ENCODE data around the gene CCDC183.
"Not testable (repeated sequence)": the region's sequence is repeated elsewhere in the genome, so short reads cannot be mapped to it uniquely, and the experiment has no call there.

Gene CCDC183

GRCh38 chr9:136831002-136831719 is 35.0 kb downstream of the CCDC183 start:
- no peaks in the 10 kb centered on the region for H3K9me3 ChIP-seq (ENCODE audit: control insufficient read depth, insufficient read depth, low read length)
- H3K4me2 ChIP-seq (ENCODE audit: low read length): no peak overlapping the region
- peaks cover 71% of the 10 kb centered on the region for H3K36me3 ChIP-seq (ENCODE audit: control insufficient read depth, low read length)
- H3K27me3 ChIP-seq (ENCODE audit: control insufficient read depth, low read length): no peaks in the 10 kb centered on the region
- H3K9me2 ChIP-seq (replicated peaks; ENCODE audit: control insufficient read depth, low read length): no peaks in the 10 kb centered on the region
- TF ChIP-seq CTCF (IDR thresholded peaks at IDR 0.05; ENCODE audit: low read depth, low read length, poor library complexity, severe bottlenecking) (no peak), EZH2phosphoT487 (IDR thresholded peaks at IDR 0.05; ENCODE audit: borderline replicate concordance, low read length) (no peak)
- H3K79me2 ChIP-seq (ENCODE audit: control insufficient read depth, low read length): no peaks in the 10 kb centered on the region
- H4K20me1 ChIP-seq (ENCODE audit: control insufficient read depth, insufficient read depth, low read depth, low read length): no peaks in the 10 kb centered on the region; the same call in 1 of the 2 replicates
- H3K4me3 ChIP-seq (ENCODE audit: low read length): no peak overlapping the region
- H3K4me1 ChIP-seq (ENCODE audit: control insufficient read depth, low read length): no peaks in the 10 kb centered on the region
- H3K27ac ChIP-seq (ENCODE audit: low read depth, low read length): no peak overlapping the region
- H3F3A ChIP-seq (ENCODE audit: control insufficient read depth, insufficient read depth): no peaks in the 10 kb centered on the region

GRCh38 chr9:136831720-136832104 is 35.6 kb downstream of the CCDC183 start:
- no peak overlapping the region for H3K27ac ChIP-seq (ENCODE audit: low read depth, low read length)
- no peaks in the 10 kb centered on the region for H3K79me2 ChIP-seq (ENCODE audit: control insufficient read depth, low read length)
- H3K36me3 ChIP-seq (ENCODE audit: control insufficient read depth, low read length): peaks cover 68% of the 10 kb centered on the region
- no peak for TF ChIP-seq EZH2phosphoT487 (IDR thresholded peaks at IDR 0.05; ENCODE audit: borderline replicate concordance, low read length)
- no peak for TF ChIP-seq CTCF (IDR thresholded peaks at IDR 0.05; ENCODE audit: low read depth, low read length, poor library complexity, severe bottlenecking)
- H3F3A ChIP-seq (ENCODE audit: control insufficient read depth, insufficient read depth): no peaks in the 10 kb centered on the region
- no peaks in the 10 kb centered on the region for H3K4me1 ChIP-seq (ENCODE audit: control insufficient read depth, low read length)
- H3K9me2 ChIP-seq (replicated peaks; ENCODE audit: control insufficient read depth, low read length): no peaks in the 10 kb centered on the region
- no peaks in the 10 kb centered on the region for H3K9me3 ChIP-seq (ENCODE audit: control insufficient read depth, insufficient read depth, low read length)
- H4K20me1 ChIP-seq (ENCODE audit: control insufficient read depth, insufficient read depth, low read depth, low read length): no peaks in the 10 kb centered on the region; the same call in 1 of the 2 replicates
- H3K4me3 ChIP-seq (ENCODE audit: low read length): no peak overlapping the region
- no peak overlapping the region for H3K4me2 ChIP-seq (ENCODE audit: low read length)
- no peaks in the 10 kb centered on the region for H3K27me3 ChIP-seq (ENCODE audit: control insufficient read depth, low read length)

GRCh38 chr9:136832581-136832980 is 36.4 kb downstream of the CCDC183 start:
- H3K36me3 ChIP-seq (ENCODE audit: control insufficient read depth, low read length): peaks cover 59% of the 10 kb centered on the region
- H3K9me3 ChIP-seq (ENCODE audit: control insufficient read depth, insufficient read depth, low read length): no peaks in the 10 kb centered on the region
- H3K79me2 ChIP-seq (ENCODE audit: control insufficient read depth, low read length): no peaks in the 10 kb centered on the region
- no peak for TF ChIP-seq CTCF (IDR thresholded peaks at IDR 0.05; ENCODE audit: low read depth, low read length, poor library complexity, severe bottlenecking)
- no peak for TF ChIP-seq EZH2phosphoT487 (IDR thresholded peaks at IDR 0.05; ENCODE audit: borderline replicate concordance, low read length)
- no peak overlapping the region for H3K4me3 ChIP-seq (ENCODE audit: low read length)
- H3K27ac ChIP-seq (ENCODE audit: low read depth, low read length): no peak overlapping the region
- H3F3A ChIP-seq (ENCODE audit: control insufficient read depth, insufficient read depth): no peaks in the 10 kb centered on the region
- H3K27me3 ChIP-seq (ENCODE audit: control insufficient read depth, low read length): no peaks in the 10 kb centered on the region
- no peaks in the 10 kb centered on the region for H3K4me1 ChIP-seq (ENCODE audit: control insufficient read depth, low read length)
- no peak overlapping the region for H3K4me2 ChIP-seq (ENCODE audit: low read length)
- H3K9me2 ChIP-seq (replicated peaks; ENCODE audit: control insufficient read depth, low read length): no peaks in the 10 kb centered on the region
- H4K20me1 ChIP-seq (ENCODE audit: control insufficient read depth, insufficient read depth, low read depth, low read length): no peaks in the 10 kb centered on the region; the same call in 1 of the 2 replicates

- peaks cover 50% of the 10 kb centered on the region for H3K36me3 ChIP-seq (ENCODE audit: control insufficient read depth, low read length)
- not testable (repeated sequence) for H3K4me3 ChIP-seq (ENCODE audit: low read length); H3K9me3 ChIP-seq (ENCODE audit: control insufficient read depth, insufficient read depth, low read length); H4K20me1 ChIP-seq (ENCODE audit: control insufficient read depth, insufficient read depth, low read depth, low read length); H3K4me1 ChIP-seq (ENCODE audit: control insufficient read depth, low read length); H3K79me2 ChIP-seq (ENCODE audit: control insufficient read depth, low read length); H3F3A ChIP-seq (ENCODE audit: control insufficient read depth, insufficient read depth); H3K9me2 ChIP-seq (replicated peaks; ENCODE audit: control insufficient read depth, low read length); H3K27ac ChIP-seq (ENCODE audit: low read depth, low read length); H3K27me3 ChIP-seq (ENCODE audit: control insufficient read depth, low read length); H3K4me2 ChIP-seq (ENCODE audit: low read length)
These were observed 37.4 kb downstream of the CCDC183 start for GRCh38 chr9:136833381-136834048.

Measured in DOHH2 (cell line).